Measurements from ENCODE around the gene HDAC9. TPM values are rescaled to one million over a fixed set of nuclear protein-coding genes. Genes with fewer than 3 reads are reported as not detected.

Gene HDAC9
- total and polyA plus RNA-seq, 12 donors, result 2.6 to 23.1 (median 7.5) TPM

DNA sequence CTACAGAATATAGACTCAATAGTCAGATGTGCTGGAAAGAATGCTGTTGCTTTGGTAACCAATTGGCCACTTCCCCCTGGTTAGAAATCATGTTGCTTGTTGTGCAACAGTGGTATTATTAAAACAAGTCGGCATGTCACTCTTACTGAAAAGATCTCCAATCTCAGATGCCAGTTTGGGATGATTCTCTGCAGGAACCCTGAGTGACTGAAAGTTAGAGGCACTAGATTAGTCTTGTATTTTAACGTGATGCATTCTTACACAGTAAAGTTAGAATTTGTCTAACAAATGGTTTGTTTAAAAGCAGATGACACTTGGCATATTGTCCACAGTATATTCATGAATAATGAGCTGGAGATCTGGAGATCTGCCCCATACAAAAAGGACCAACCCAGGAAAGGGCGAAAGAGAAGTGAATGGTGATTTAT, 334.3 kb downstream of the HDAC9 start:
- WGBS, 4 donors, result 53 to 60% (median 57%) methylated on average over 3 of the region's 3 CpGs
- no peaks in the 10 kb centered on the region for H3K36me3 ChIP-seq (replicated peaks in 1 of 2)
- H3K27me3 ChIP-seq, result no peaks in the 10 kb centered on the region
- no peaks in the 10 kb centered on the region for H3K9me3 ChIP-seq (replicated peaks in 1 of 3)
- DNase-seq, result no peak
- intact Hi-C loops (cut with DNase I), result no loop called here
- TF ChIP-seq, protein P1, sequence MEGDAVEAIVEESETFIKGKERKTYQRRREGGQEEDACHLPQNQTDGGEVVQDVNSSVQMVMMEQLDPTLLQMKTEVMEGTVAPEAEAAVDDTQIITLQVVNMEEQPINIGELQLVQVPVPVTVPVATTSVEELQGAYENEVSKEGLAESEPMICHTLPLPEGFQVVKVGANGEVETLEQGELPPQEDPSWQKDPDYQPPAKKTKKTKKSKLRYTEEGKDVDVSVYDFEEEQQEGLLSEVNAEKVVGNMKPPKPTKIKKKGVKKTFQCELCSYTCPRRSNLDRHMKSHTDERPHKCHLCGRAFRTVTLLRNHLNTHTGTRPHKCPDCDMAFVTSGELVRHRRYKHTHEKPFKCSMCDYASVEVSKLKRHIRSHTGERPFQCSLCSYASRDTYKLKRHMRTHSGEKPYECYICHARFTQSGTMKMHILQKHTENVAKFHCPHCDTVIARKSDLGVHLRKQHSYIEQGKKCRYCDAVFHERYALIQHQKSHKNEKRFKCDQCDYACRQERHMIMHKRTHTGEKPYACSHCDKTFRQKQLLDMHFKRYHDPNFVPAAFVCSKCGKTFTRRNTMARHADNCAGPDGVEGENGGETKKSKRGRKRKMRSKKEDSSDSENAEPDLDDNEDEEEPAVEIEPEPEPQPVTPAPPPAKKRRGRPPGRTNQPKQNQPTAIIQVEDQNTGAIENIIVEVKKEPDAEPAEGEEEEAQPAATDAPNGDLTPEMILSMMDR (IDR thresholded peaks at IDR 0.05), result no peak
- TF ChIP-seq POLR2A (IDR thresholded peaks at IDR 0.05), result no peak
- no peak overlapping the region for H3K27ac ChIP-seq
- no peak overlapping the region for H3K4me3 ChIP-seq
- H3K4me1 ChIP-seq (replicated peaks in 1 of 2), result no peaks in the 10 kb centered on the region

DNA sequence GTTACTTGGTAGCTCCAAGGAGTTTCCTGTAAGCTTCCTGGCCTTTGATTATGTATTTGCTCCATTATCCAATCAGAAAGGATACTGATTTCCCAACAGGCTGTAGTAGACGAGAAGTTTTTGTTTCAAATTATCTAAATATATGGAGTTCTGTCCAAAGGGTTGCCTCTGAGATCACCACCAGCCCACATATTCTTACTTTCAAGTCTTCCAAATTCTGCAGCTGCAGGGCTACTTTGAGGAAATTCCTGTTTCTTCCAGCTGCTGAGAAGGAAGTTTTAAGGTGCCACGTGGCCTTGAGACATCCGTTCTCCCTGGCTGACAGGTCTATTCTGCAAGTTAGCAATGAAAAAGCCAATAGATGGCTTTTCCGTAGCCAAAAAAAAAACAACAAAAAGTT, 335.9 kb downstream of the HDAC9 start:
- Histone ChIP-seq H3K36me3 (replicated peaks in 1 of 2) (no peaks in the 10 kb centered on the region), H3K4me3 (no peak overlapping the region), H3K4me1 (replicated peaks in 1 of 2) (no peaks in the 10 kb centered on the region), H3K27me3 (no peaks in the 10 kb centered on the region), H3K9me3 (replicated peaks in 1 of 3) (no peaks in the 10 kb centered on the region), H3K27ac (no peak overlapping the region)
- no peak for DNase-seq
- TF ChIP-seq POLR2A (IDR thresholded peaks at IDR 0.05), result no peak
- TF ChIP-seq, protein P1 (IDR thresholded peaks at IDR 0.05), result no peak
- intact Hi-C loops (cut with DNase I), result no loop called here
- WGBS, 4 donors, result 33 to 48% (median 43%) methylated on average over 4 of the region's 4 CpGs

DNA sequence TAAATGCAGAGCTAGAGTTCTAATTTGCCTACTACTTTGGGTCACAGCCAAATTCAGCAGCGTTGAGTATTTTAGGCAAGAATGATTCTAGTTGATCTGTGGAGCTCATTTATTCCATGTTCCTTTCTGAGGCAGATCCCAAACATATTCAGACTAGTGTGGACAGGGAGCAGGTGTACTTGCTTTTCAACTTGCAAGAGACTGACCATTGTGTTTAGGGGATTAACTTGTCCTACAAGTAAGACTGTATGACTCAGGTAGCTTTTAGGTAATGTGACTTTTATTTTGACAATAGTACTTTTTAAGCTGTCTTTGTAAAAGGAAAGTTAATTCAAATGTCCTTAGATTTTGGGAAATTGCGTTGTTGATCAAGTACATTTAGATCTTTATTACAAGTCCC, 336.4 kb downstream of the HDAC9 start:
- no peak for TF ChIP-seq POLR2A (IDR thresholded peaks at IDR 0.05)
- TF ChIP-seq, protein P1 (IDR thresholded peaks at IDR 0.05), result no peak
- no peak overlapping the region for H3K4me3 ChIP-seq
- no peaks in the 10 kb centered on the region for H3K36me3 ChIP-seq (replicated peaks in 1 of 2)
- H3K4me1 ChIP-seq (replicated peaks in 1 of 2), result no peaks in the 10 kb centered on the region
- H3K27ac ChIP-seq, result no peak overlapping the region
- intact Hi-C loops (cut with DNase I), result no loop called here
- no peaks in the 10 kb centered on the region for H3K27me3 ChIP-seq
- H3K9me3 ChIP-seq (replicated peaks in 1 of 3), result no peaks in the 10 kb centered on the region
- DNase-seq, result no peak
- 73 to 85% (median 77%) methylated on average over 2 of the region's 2 CpGs for WGBS, 4 donors

DNA sequence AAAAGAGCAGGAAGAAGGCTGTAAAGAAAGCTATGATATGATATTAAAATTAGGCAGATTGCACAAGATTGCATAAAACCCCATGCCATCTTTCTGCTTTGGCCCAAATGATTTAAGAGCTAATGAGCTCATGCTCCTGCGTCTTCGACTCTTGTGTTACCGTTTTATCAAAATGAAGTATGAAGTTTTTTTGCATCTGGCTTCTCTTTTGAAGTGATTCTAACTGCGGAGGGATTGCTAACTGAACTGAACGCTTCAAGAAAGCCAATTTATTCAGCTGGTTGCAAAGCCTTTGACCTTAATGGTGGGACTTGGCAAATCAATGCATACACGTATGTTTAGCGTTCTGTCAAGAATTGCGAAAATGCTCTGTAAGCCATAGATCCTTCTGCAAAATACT, 339.0 kb downstream of the HDAC9 start:
- Histone ChIP-seq H3K9me3 (replicated peaks in 1 of 3) (no peaks in the 10 kb centered on the region), H3K27ac (no peak overlapping the region), H3K36me3 (replicated peaks in 1 of 2) (no peaks in the 10 kb centered on the region), H3K4me3 (no peak overlapping the region), H3K27me3 (no peaks in the 10 kb centered on the region), H3K4me1 (replicated peaks in 1 of 2) (no peaks in the 10 kb centered on the region)
- intact Hi-C loops (cut with DNase I), result no loop called here
- no peak for DNase-seq
- TF ChIP-seq POLR2A (IDR thresholded peaks at IDR 0.05), result no peak
- TF ChIP-seq, protein P1 (IDR thresholded peaks at IDR 0.05), result no peak
- 75 to 82% (median 79%) methylated on average over 8 of the region's 8 CpGs for WGBS, 4 donors

Data from adrenal gland (tissue), 12 donors.